Mammary epithelial cell (primary cell): ENCODE data around the gene GPR37L1.

ENCODE experiments used
- CTCF ChIP-seq, 2 donors: IDR thresholded peaks in 1 of 2; conservative IDR thresholded peaks in 1 of 2; 2 replicates each; pipeline ENCODE4 v1.5.1; 2011 to 2012; ENCODE audit warnings: inconsistent platforms in 2 of 2, low read length in 2 of 2, mild to moderate bottlenecking in 2 of 2, control low read depth in 1 of 2, low read depth in 1 of 2; ENCODE audit not compliant: insufficient read depth in 1 of 2; ENCODE audit errors: extremely low read depth in 1 of 2
- EZH2 ChIP-seq: IDR thresholded peaks from 2 replicates; pipeline ENCODE4 v1.6.1; 2012; ENCODE audit warnings: low read length, inconsistent platforms, borderline replicate concordance

DNA sequence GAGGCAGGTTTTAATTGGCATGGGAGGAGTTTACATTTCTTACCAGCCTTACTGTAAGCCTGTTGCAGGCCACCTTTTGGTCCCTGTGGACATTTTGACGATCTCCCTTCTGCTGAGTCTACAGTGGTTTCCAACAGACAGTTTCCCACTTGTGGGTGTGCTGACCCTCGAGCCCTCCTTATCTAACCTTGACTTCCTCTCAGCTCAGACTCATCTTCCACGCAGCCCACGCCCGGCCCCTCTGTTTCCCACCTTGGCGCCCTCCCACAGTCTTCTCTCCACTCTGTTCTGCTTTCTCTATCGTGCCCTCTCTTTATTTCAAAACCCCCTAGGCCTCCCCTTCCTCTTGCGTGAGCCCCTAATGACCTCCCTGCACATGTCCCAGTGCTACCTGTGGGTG is 27.9 kb downstream of the GPR37L1 start:
- TF ChIP-seq CTCF (conservative IDR thresholded peaks at IDR 0.05 in 1 of 2, IDR thresholded peaks at IDR 0.05 in 1 of 2; ENCODE audit: extremely low read depth in 1 of 2, insufficient read depth in 1 of 2, low read depth in 1 of 2, low read length in 2 of 2) (no peak), EZH2 (no peak)
